MM.1S (cell line): Measurements from ENCODE around the gene ZNF263.

Source experiments
- CTCF ChIP-seq: fragments of 300-600 bp; sonication (generic); IDR thresholded peaks from 2 replicates; pipeline ENCODE4 v1.5.1; 2016; ENCODE audit warnings: antibody characterized with exemption, low read length, mixed read lengths
- EZH2 ChIP-seq: fragments of 300-600 bp; sonication (generic); optimal IDR thresholded peaks from 2 replicates; pipeline ENCODE3; 2017; ENCODE audit warnings: low read depth, mild to moderate bottlenecking, antibody characterized with exemption, low read length, mixed read lengths

GRCh38 chr16:3268294-3268693 is 15.0 kb upstream of the ZNF263 start:
- TF ChIP-seq CTCF (no peak), EZH2 (no peak)
